Fibroblast of lung (primary cell): ENCODE results near the gene HSD17B3.

Source experiments
- CTCF ChIP-seq, 2 donors: IDR thresholded peaks in 1 of 2; conservative IDR thresholded peaks in 1 of 2; 1 replicate in 1 of 2; 2 replicates in 1 of 2; pipeline ENCODE4 v1.5.1; 2011 to 2012; ENCODE audit warnings: low read length in 2 of 2, control low read depth in 1 of 2, inconsistent platforms in 1 of 2, low read depth in 1 of 2, mild to moderate bottlenecking in 1 of 2
- EZH2 ChIP-seq: IDR thresholded peaks from 2 replicates; pipeline ENCODE4 v1.5.1; 2012; ENCODE audit warnings: low read length, control low read depth, mild to moderate bottlenecking; ENCODE audit errors: missing control alignments

- no peak for TF ChIP-seq CTCF (conservative IDR thresholded peaks at IDR 0.05 in 1 of 2, IDR thresholded peaks at IDR 0.05 in 1 of 2; ENCODE audit: low read depth in 1 of 2, low read length in 2 of 2)
- no peak for TF ChIP-seq EZH2
Measured at GRCh38 chr9:96323169-96323568, 21.2 kb upstream of the HSD17B3 start.
